Measurements from ENCODE around the gene SLC38A2. TPM values are rescaled to one million over a fixed set of nuclear protein-coding genes. Genes with fewer than 3 reads are reported as not detected.

The SLC38A2 gene
- total RNA-seq, 1 experiment from 2014 or later, result 341 TPM

- no peaks in the 10 kb centered on the region for H3K27me3 ChIP-seq (ENCODE audit: control insufficient read depth, insufficient read depth, low read length)
- intact Hi-C loops (cut with micrococcal nuclease; ENCODE audit: unreplicated experiment), result loop anchor here (5.0 kb wide), 2 partner anchors 102 to 287 kb away; no protein-coding TSS in a partner anchor
- in situ Hi-C loops (cut with HindIII; ENCODE audit: low pct_unique_long_range_greater_than_20kb, low sequenced_read_pairs), result no loop called here
- TF ChIP-seq TCF7L2 (IDR thresholded peaks at IDR 0.05; ENCODE audit: low read depth, low read length), result no peak
- TF ChIP-seq REST (IDR thresholded peaks at IDR 0.05; ENCODE audit: insufficient read depth in 1 of 2, low read depth in 2 of 2, low read length in 1 of 2), result no peak
- CTCF ChIA-PET, result no interaction called here
- DNase-seq (ENCODE audit: low read depth, low spot score), result no peak
- BruUV-seq (replicated peaks), result TSS peak; percentile 60
- peak overlapping the region; percentile 94 for H3K27ac ChIP-seq (ENCODE audit: low read length)
- H3K4me3 ChIP-seq (ENCODE audit: low read depth in 2 of 2, low read length in 2 of 2), result peak overlapping the region; percentile 93 to 99
- peaks cover 57% of the 10 kb centered on the region for H3K4me1 ChIP-seq (ENCODE audit: control insufficient read depth, insufficient read depth, low read length)
- peaks cover 70% of the 10 kb centered on the region for H3K36me3 ChIP-seq (ENCODE audit: control insufficient read depth, insufficient read depth, low read length)
- no peak for ATAC-seq
- H3K9me3 ChIP-seq (ENCODE audit: control insufficient read depth, insufficient read depth, low read depth, low read length), result no peaks in the 10 kb centered on the region
- POLR2A ChIA-PET, result interaction anchor here (0.8 kb wide), 1 partner anchor 61 kb away, joined by 15 read pairs; no protein-coding TSS in a partner anchor
These were observed 2.2 kb downstream of the SLC38A2 start for GRCh38 chr12:46370380-46370734.

- DNase-seq (ENCODE audit: low read depth, low spot score) (no peak), ATAC-seq (no peak)
- TF ChIP-seq POLR2AphosphoS5 (IDR thresholded peaks at IDR 0.05; ENCODE audit: low read depth, low read length) (peak; percentile 56; the same call in 1 of the 2 replicates), SIN3A (IDR thresholded peaks at IDR 0.05; ENCODE audit: borderline replicate concordance, insufficient read depth, low read depth, low read length) (no peak)
- Histone ChIP-seq H3K27ac (ENCODE audit: low read length) (peak overlapping the region; percentile 94), H3K9me3 (ENCODE audit: control insufficient read depth, insufficient read depth, low read depth, low read length) (no peaks in the 10 kb centered on the region), H3K4me3 (ENCODE audit: low read depth in 2 of 2, low read length in 2 of 2) (peak overlapping the region; percentile 93 to 99), H3K36me3 (ENCODE audit: control insufficient read depth, insufficient read depth, low read length) (peaks cover 76% of the 10 kb centered on the region), H3K4me1 (ENCODE audit: control insufficient read depth, insufficient read depth, low read length) (peaks cover 59% of the 10 kb centered on the region), H3K27me3 (ENCODE audit: control insufficient read depth, insufficient read depth, low read length) (no peaks in the 10 kb centered on the region)
- no TSS peak for BruUV-seq (replicated peaks)
- in situ Hi-C loops (cut with HindIII; ENCODE audit: low pct_unique_long_range_greater_than_20kb, low sequenced_read_pairs) (no loop called here), intact Hi-C loops (cut with micrococcal nuclease; ENCODE audit: unreplicated experiment) (loop anchor here (5.0 to 10.0 kb wide), 3 partner anchors 103 to 288 kb away; partner anchors contain the start of gene SLC38A1)
- POLR2A ChIA-PET, result no interaction called here
- CTCF ChIA-PET, result no interaction called here
These were observed 2.8 kb downstream of the SLC38A2 start for GRCh38 chr12:46369474-46370379.

GRCh38 chr12:46369095-46369473 is 3.5 kb downstream of the SLC38A2 start:
- DNase-seq (ENCODE audit: low read depth, low spot score), result no peak
- peaks cover 59% of the 10 kb centered on the region for H3K4me1 ChIP-seq (ENCODE audit: control insufficient read depth, insufficient read depth, low read length)
- in situ Hi-C loops (cut with HindIII; ENCODE audit: low pct_unique_long_range_greater_than_20kb, low sequenced_read_pairs) (no loop called here), intact Hi-C loops (cut with micrococcal nuclease; ENCODE audit: unreplicated experiment) (loop anchor here (10.0 kb wide), 1 partner anchor 104 kb away; the partner anchor contains the start of gene SLC38A1)
- no peaks in the 10 kb centered on the region for H3K27me3 ChIP-seq (ENCODE audit: control insufficient read depth, insufficient read depth, low read length)
- H3K36me3 ChIP-seq (ENCODE audit: control insufficient read depth, insufficient read depth, low read length), result peaks cover 82% of the 10 kb centered on the region
- ChIA-PET CTCF (no interaction called here), POLR2A (no interaction called here)
- H3K27ac ChIP-seq (ENCODE audit: low read length), result peak overlapping the region; percentile 94
- no peak for ATAC-seq
- peak overlapping the region; percentile 93 to 99 for H3K4me3 ChIP-seq (ENCODE audit: low read depth in 2 of 2, low read length in 2 of 2)
- TF ChIP-seq CTCF (IDR thresholded peaks at IDR 0.05) (no peak), REST (IDR thresholded peaks at IDR 0.05; ENCODE audit: insufficient read depth in 1 of 2, low read depth in 2 of 2, low read length in 1 of 2) (no peak), POLR2AphosphoS5 (IDR thresholded peaks at IDR 0.05; ENCODE audit: low read depth, low read length) (0 out of 2 replicates have a peak, but pooled peaks have one; percentile 4), SIN3A (IDR thresholded peaks at IDR 0.05; ENCODE audit: borderline replicate concordance, insufficient read depth, low read depth, low read length) (no peak), TCF7L2 (IDR thresholded peaks at IDR 0.05; ENCODE audit: low read depth, low read length) (no peak)
- no peaks in the 10 kb centered on the region for H3K9me3 ChIP-seq (ENCODE audit: control insufficient read depth, insufficient read depth, low read depth, low read length)
- BruUV-seq (replicated peaks), result no TSS peak
